ENCODE results near the gene TMEM182.

DNA sequence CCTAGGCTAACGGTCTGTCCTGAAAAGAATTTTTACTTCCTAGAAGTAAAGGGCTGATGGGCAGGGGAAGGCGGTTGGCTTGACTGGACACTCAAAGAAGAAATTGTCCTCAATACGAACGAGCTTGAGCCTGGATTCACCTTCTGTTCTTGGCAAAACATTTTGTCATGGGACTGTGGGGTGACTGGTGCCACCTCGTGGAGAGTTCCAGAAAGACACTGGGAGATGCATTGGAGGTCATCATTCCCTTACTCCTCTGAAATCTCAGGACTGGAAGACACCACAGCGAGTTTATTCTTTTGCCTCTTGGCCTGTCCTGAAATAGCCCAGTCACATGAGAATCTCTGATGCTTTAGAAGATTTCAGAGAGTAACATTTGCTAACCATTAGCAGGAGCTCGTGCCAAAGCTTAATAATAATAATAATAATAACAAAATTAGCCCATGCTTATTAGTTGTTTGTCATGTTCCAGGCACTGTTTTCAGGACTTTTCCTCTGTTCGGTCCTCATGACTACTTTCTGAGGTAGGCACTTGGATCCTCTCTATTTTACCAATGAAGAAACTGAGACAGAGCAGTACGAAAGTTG is 44.5 kb downstream of the TMEM182 start:
- TF ChIP-seq, protein P1, sequence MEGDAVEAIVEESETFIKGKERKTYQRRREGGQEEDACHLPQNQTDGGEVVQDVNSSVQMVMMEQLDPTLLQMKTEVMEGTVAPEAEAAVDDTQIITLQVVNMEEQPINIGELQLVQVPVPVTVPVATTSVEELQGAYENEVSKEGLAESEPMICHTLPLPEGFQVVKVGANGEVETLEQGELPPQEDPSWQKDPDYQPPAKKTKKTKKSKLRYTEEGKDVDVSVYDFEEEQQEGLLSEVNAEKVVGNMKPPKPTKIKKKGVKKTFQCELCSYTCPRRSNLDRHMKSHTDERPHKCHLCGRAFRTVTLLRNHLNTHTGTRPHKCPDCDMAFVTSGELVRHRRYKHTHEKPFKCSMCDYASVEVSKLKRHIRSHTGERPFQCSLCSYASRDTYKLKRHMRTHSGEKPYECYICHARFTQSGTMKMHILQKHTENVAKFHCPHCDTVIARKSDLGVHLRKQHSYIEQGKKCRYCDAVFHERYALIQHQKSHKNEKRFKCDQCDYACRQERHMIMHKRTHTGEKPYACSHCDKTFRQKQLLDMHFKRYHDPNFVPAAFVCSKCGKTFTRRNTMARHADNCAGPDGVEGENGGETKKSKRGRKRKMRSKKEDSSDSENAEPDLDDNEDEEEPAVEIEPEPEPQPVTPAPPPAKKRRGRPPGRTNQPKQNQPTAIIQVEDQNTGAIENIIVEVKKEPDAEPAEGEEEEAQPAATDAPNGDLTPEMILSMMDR (IDR thresholded peaks at IDR 0.05): peak; percentile 26 to 83 (median 56)
- no peak for TF ChIP-seq POLR2A (IDR thresholded peaks at IDR 0.05)
